GM18873 (cell line): Measurements from ENCODE around the gene NBR1.
"Not testable (repeated sequence)": the region's sequence is repeated elsewhere in the genome, so short reads cannot be mapped to it uniquely, and the experiment has no call there.

Source experiments
- ATAC-seq: cut with Tn5 transposase; IDR thresholded peaks from one replicate; pipeline ENCODE4 v1.9.1; 2021; ENCODE audit warnings: mild to moderate bottlenecking, moderate library complexity, moderate number of reproducible peaks; ENCODE audit not compliant: unreplicated experiment, low FRiP score

Gene NBR1

DNA sequence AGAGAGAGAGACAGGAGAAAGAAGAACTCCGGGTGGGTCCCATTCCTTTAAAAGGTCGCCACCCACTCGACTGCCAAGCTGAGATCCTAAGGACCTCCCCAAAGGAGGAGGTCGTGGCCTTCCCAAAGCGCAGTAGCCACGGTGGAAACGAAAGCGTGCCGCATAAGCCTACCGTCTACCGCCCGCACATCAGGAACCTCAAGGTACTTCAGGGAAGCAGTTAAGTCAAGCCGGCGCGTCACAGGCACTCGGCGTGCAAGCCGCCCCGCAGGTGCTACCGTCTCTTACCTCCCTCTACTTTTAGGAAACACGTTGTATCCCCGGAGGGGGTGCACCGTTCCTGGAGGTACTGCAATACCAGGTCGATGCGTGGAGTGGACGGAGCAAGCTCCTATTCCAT lies 68.6 kb downstream of the NBR1 start:
- not testable (repeated sequence) for ATAC-seq

DNA sequence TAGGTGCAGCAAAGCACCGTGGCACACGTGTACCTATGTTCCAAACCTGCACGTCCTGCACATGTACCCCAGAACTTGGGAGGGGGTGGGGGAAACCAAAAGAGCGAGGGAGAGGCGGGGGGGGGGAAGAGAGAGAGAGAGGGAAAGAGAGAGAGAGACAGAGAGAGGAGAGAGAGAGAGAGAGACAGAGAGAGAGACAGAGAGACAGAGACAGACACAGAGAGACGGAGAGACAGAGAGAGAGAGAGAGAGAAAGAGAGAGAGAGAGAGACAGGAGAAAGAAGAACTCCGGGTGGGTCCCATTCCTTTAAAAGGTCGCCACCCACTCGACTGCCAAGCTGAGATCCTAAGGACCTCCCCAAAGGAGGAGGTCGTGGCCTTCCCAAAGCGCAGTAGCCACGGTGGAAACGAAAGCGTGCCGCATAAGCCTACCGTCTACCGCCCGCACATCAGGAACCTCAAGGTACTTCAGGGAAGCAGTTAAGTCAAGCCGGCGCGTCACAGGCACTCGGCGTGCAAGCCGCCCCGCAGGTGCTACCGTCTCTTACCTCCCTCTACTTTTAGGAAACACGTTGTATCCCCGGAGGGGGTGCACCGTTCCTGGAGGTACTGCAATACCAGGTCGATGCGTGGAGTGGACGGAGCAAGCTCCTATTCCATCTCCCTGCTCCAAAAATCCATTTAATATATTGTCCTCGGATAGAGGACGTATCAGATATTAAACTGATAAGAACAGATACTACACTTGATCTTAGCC lies 69.8 kb downstream of the NBR1 start:
- not testable (repeated sequence) for ATAC-seq

DNA sequence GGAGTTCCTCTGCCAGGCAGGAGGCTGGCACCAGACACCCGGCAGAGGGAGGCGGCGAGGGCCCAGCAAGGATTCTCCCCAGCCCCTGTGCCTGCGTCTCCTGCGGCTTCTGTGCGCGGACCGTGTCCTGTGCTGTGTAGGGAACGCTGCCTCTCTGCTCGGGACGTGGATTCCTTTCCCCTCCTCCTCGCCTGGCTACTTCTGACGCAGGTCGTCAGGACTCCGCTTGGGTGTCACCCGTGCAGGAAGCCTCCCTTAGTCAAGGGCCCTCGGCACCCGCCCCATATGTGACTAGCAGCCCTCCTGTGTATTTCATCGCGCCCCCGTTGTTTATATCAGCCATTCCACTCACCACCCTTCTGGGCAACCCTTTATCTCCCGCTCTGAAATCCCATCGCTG lies 75.4 kb downstream of the NBR1 start:
- ATAC-seq, result not testable (repeated sequence)
